ENCODE results near the gene C11orf68. TPM values are rescaled to one million over a fixed set of nuclear protein-coding genes. Genes with fewer than 3 reads are reported as not detected.
"Not testable (repeated sequence)": the region's sequence is repeated elsewhere in the genome, so short reads cannot be mapped to it uniquely, and the experiment has no call there.

The C11orf68 gene
- total RNA-seq, 1 donor from 2014 or later, result 24.7 TPM

DNA sequence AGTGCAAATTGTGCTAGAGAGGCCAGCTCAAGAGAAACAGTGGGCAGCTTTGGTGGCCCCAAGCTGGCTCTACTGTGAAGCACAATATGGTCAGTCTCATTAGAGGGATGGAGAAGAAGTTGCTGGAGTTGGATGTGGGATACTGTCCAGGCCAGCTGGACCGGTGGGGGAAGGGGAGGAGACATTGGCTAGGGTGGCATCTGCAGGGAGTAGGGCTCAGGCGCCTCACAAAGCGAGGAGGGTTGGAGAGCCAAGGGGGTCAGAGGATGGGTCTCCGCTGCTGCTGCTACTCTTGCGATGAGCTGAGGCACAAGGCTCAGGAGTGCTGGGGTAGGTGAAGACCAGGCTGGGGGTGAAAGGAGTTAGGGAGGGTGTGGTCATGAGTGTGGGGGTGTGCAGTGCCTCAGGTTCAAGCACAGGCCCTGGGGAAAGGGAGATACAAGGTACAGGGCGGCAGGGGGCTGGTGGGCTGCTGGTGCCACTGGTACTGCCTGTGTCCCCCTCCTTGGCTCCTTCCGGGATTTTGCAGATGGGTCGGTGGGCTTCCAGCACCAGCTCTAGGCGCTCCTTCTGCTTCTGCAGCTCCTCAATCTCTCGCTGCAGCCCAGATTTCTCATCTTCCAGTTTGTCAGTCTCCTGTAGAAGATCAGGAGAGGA lies 26.1 kb downstream of the C11orf68 start:
- TF ChIP-seq, protein P1, sequence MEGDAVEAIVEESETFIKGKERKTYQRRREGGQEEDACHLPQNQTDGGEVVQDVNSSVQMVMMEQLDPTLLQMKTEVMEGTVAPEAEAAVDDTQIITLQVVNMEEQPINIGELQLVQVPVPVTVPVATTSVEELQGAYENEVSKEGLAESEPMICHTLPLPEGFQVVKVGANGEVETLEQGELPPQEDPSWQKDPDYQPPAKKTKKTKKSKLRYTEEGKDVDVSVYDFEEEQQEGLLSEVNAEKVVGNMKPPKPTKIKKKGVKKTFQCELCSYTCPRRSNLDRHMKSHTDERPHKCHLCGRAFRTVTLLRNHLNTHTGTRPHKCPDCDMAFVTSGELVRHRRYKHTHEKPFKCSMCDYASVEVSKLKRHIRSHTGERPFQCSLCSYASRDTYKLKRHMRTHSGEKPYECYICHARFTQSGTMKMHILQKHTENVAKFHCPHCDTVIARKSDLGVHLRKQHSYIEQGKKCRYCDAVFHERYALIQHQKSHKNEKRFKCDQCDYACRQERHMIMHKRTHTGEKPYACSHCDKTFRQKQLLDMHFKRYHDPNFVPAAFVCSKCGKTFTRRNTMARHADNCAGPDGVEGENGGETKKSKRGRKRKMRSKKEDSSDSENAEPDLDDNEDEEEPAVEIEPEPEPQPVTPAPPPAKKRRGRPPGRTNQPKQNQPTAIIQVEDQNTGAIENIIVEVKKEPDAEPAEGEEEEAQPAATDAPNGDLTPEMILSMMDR (IDR thresholded peaks at IDR 0.05; ENCODE audit: partially characterized antibody, unreplicated experiment), result no peak
- no peak for DNase-seq
- Mint-ChIP-seq H3K9me3 (ENCODE audit: unreplicated experiment) (peaks cover 18% of the 10 kb centered on the region), H3K36me3 (ENCODE audit: unreplicated experiment) (no peaks in the 10 kb centered on the region), H3K4me1 (ENCODE audit: low read depth, unreplicated experiment) (peaks cover 23% of the 10 kb centered on the region), H3K27ac (ENCODE audit: unreplicated experiment) (peak overlapping the region; percentile 41), H3K4me3 (ENCODE audit: unreplicated experiment) (peak overlapping the region; percentile 74), H3K27me3 (ENCODE audit: unreplicated experiment) (peaks cover 21% of the 10 kb centered on the region)

DNA sequence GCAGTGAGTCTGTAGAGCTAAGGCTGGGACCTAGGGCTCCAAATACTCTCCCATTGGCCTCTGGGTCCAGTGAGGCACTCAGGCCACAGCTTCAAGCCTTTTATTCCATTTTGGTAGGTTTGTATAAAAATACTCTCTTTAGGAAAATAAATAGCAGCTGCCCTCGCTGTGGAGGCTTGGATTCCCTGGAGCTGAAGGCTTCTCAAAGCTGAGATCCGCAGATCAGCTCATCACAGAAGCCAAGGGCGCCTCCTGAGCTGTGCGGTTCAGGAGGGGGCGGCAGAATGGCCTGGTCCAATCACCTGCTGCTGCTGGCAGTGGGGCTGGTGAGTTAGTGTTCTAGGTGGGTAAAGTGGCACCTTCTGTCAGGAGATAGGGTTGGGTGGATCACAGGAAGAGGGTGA lies 26.7 kb downstream of the C11orf68 start:
- Mint-ChIP-seq H3K4me3 (ENCODE audit: unreplicated experiment) (peak overlapping the region; percentile 74), H3K27ac (ENCODE audit: unreplicated experiment) (peak overlapping the region; percentile 41), H3K27me3 (ENCODE audit: unreplicated experiment) (peaks cover 22% of the 10 kb centered on the region), H3K9me3 (ENCODE audit: unreplicated experiment) (peaks cover 18% of the 10 kb centered on the region), H3K4me1 (ENCODE audit: low read depth, unreplicated experiment) (peaks cover 23% of the 10 kb centered on the region)
- H3K36me3 Mint-ChIP-seq (ENCODE audit: unreplicated experiment); DNase-seq: not testable (repeated sequence)

DNA sequence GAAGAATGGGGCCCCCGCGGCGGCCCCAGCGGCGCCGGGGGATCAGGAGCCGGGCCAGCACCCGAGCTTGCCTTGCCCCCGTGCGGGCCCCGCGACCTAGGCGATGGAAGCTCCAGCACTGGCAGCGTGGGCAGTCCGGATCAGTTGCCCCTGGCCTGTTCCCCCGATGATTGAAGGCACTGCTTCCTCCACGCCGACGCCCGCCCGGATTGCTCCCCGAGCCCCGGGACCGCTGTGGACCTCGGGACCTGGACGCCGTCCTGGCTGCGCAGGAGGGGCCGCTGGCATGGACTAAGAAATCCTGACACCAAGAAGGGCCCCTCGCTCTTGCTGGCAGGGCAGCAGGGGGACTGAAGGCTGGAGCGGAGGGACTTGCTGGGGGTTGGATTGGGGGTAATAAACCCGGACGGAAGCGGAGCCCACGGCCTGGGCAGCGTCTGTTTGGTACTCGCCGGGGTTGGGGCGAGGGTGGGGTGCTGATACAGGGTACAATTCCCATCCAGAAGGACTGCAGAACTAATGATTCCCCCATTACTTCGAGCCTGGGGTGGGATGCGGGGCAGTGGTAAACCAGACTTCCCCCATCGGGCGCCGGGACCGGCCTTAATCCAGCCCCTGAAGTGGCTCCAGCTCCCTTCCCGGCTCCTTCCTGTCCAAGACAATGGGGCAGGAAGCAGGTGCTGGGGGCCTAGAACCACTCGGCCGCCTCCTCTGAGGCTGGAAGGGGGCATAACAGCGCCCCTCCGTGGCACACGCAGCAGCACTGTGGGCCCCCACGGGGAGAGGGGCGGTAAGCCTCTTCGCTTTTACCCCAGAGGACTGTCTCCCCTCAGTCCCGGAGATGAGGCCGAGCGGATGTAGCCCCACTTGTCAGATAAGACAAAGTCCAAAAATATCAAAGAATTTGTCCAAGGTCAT lies 27.4 kb downstream of the C11orf68 start:
- TF ChIP-seq, protein P1 (IDR thresholded peaks at IDR 0.05; ENCODE audit: partially characterized antibody, unreplicated experiment), result no peak
- Mint-ChIP-seq H3K9me3 (ENCODE audit: unreplicated experiment) (peaks cover 24% of the 10 kb centered on the region), H3K27ac (ENCODE audit: unreplicated experiment) (no peak overlapping the region), H3K27me3 (ENCODE audit: unreplicated experiment) (peaks cover 22% of the 10 kb centered on the region), H3K4me3 (ENCODE audit: unreplicated experiment) (peak overlapping the region; percentile 74), H3K36me3 (ENCODE audit: unreplicated experiment) (no peaks in the 10 kb centered on the region), H3K4me1 (ENCODE audit: low read depth, unreplicated experiment) (peaks cover 29% of the 10 kb centered on the region)
- DNase-seq, result no peak

DNA sequence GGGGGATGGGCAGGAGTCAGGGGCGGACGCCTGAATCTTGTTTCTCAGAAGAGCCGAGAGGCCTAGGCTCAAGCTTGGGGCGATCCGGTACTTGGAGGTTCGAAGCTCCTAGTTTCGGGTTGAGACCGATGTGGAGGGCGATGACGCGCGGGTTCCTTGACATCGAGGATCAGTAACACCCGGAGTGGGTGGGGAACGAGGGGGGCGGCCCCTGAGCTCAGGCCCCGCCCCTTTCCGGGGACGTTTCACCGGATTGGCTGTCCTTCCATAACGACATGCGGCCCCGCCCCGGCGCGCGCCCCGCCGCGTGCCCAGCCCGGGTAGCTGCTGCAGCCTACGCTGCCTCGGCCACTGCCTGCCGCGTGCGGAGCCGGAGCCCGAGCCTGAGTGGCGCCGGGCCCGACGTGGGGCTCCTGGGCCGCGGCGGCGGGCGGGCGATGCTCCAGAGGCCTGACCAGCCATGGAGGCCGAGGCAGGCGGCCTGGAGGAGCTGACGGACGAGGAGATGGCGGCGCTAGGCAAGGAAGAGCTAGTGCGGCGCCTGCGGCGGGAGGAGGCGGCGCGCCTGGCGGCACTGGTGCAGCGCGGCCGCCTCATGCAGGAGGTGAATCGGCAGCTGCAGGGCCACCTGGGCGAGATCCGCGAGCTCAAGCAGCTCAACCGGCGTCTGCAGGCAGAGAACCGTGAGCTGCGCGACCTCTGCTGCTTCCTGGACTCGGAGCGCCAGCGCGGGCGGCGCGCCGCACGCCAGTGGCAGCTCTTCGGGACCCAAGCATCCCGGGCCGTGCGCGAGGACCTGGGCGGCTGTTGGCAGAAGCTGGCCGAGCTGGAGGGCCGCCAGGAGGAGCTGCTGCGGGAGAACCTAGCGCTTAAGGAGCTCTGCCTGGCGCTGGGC lies 28.3 kb downstream of the C11orf68 start, which contains the start of gene CCDC85B:
TSS of gene CCDC85B (plus strand) at position 350 of the 895 bp plus-strand sequence. CDS start at position 461, 111 bp downstream.
- TF ChIP-seq, protein P1 (IDR thresholded peaks at IDR 0.05; ENCODE audit: partially characterized antibody, unreplicated experiment), result peak; percentile 24
- H3K27ac Mint-ChIP-seq (ENCODE audit: unreplicated experiment), result peak within 1 kb of the TSS; percentile 84
- peak; percentile 97 for DNase-seq
- H3K36me3 Mint-ChIP-seq (ENCODE audit: unreplicated experiment), result no peaks in the 10 kb centered on the region
- peaks cover 18% of the 10 kb centered on the region for H3K27me3 Mint-ChIP-seq (ENCODE audit: unreplicated experiment)
- peaks cover 29% of the 10 kb centered on the region for H3K4me1 Mint-ChIP-seq (ENCODE audit: low read depth, unreplicated experiment)
- peaks cover 25% of the 10 kb centered on the region for H3K9me3 Mint-ChIP-seq (ENCODE audit: unreplicated experiment)
- H3K4me3 Mint-ChIP-seq (ENCODE audit: unreplicated experiment), result peak within 1 kb of the TSS; percentile 97
